Left kidney (tissue), 2 donors: ENCODE data around the gene NRXN3. TPM values are rescaled to one million over a fixed set of nuclear protein-coding genes. Genes with fewer than 3 reads are reported as not detected.
"Not testable (repeated sequence)": the region's sequence is repeated elsewhere in the genome, so short reads cannot be mapped to it uniquely, and the experiment has no call there.

ENCODE experiments used
- DNase-seq: peaks from one replicate; pipeline ENCODE4 v3.0.0-alpha.2; 2013
- polyA plus RNA-seq: library from polyadenylated mRNA; unstranded; fragments of 120-200 nt; gene quantifications from one replicate; pipeline ENCODE4 v1.2.1, GENCODE V29; 2013; ENCODE audit not compliant: insufficient read length

The NRXN3 gene
- polyA plus RNA-seq, 1 donor: 9.0 TPM

- DNase-seq: no peak
These were observed 1564.5 kb downstream of the NRXN3 start for GRCh38 chr14:79734656-79735055.

- DNase-seq: no peak
These were observed 1564.9 kb downstream of the NRXN3 start for GRCh38 chr14:79735121-79735520.

- peak; percentile 15 for DNase-seq
These were observed 1570.0 kb downstream of the NRXN3 start for GRCh38 chr14:79740066-79740601.

- DNase-seq: no peak
These were observed 1572.0 kb downstream of the NRXN3 start for GRCh38 chr14:79742142-79742541.

GRCh38 chr14:79745046-79745445 is 1574.9 kb downstream of the NRXN3 start:
- DNase-seq: no peak

GRCh38 chr14:79749065-79749464 is 1578.9 kb downstream of the NRXN3 start:
- no peak for DNase-seq

GRCh38 chr14:79758985-79759384 is 1588.8 kb downstream of the NRXN3 start:
- no peak for DNase-seq

GRCh38 chr14:79764323-79764722 is 1594.2 kb downstream of the NRXN3 start:
- no peak for DNase-seq

GRCh38 chr14:79766511-79766910 is 1596.3 kb downstream of the NRXN3 start:
- DNase-seq: no peak

GRCh38 chr14:79767251-79767650 is 1597.1 kb downstream of the NRXN3 start:
- DNase-seq: no peak

GRCh38 chr14:79767721-79768120 is 1597.5 kb downstream of the NRXN3 start:
- DNase-seq: not testable (repeated sequence)

- DNase-seq: no peak
These were observed 1611.7 kb downstream of the NRXN3 start for GRCh38 chr14:79781882-79782281.

GRCh38 chr14:79783041-79783440 is 1612.9 kb downstream of the NRXN3 start:
- no peak for DNase-seq

GRCh38 chr14:79786522-79786921 is 1616.3 kb downstream of the NRXN3 start:
- no peak for DNase-seq

- DNase-seq: no peak
These were observed 1618.2 kb downstream of the NRXN3 start for GRCh38 chr14:79788346-79788745.

- no peak for DNase-seq
These were observed 1621.0 kb downstream of the NRXN3 start for GRCh38 chr14:79791055-79791732.

GRCh38 chr14:79802093-79802492 is 1631.9 kb downstream of the NRXN3 start:
- DNase-seq: no peak

GRCh38 chr14:79805636-79806035 is 1635.5 kb downstream of the NRXN3 start:
- DNase-seq: no peak

GRCh38 chr14:79809849-79810612 is 1639.9 kb downstream of the NRXN3 start:
- no peak for DNase-seq

- DNase-seq: no peak
These were observed 1650.8 kb downstream of the NRXN3 start for GRCh38 chr14:79820866-79821535.

- DNase-seq: no peak
These were observed 1651.9 kb downstream of the NRXN3 start for GRCh38 chr14:79822034-79822433.

GRCh38 chr14:79825046-79825521 is 1654.9 kb downstream of the NRXN3 start:
- no peak for DNase-seq

- no peak for DNase-seq
These were observed 1656.2 kb downstream of the NRXN3 start for GRCh38 chr14:79826362-79826761.
